Measurements from ENCODE around the gene FOXP4.

The FOXP4 gene

DNA sequence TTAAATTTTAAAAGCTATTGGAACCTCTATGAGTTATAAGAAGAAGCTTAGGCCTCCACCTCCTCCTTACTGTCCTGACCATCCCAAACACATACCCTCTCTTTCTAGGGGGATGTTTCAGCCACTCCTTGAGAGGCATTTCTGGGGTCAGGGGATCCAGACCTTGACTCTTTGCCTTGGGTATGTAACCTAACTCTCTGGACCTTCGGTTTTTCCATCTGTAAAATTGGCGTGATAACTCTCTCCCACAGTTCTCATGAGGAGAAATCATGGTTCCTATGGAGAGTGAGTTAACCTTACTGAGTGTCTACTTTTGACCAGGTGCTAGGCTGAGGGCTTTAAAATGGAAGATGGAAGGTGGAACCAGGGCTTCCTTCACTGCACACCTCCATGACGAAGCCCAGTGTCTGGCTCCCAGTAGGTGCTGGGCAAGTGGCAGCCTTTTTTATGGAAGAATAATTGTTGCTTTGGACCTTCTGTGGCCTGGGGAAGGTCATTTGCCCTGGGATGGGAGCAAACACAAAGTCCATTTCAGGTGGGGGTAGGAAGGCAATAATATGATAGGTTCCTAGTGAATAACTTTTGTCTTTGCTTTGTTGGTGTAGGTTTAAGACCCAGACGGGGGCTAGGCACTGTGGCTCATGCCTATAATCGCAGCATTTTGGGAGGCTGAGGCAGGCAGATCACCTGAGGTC, 18.4 kb downstream of the FOXP4 start:
- Histone ChIP-seq H3K9ac (ENCODE audit: low read length) (no peak overlapping the region), H3K4me3 (ENCODE audit: low read length) (no peak overlapping the region), H3K9me3 (ENCODE audit: control insufficient read depth, low read length) (no peaks in the 10 kb centered on the region), H3K4me1 (ENCODE audit: control insufficient read depth, insufficient read depth, low read length) (peaks cover 57% of the 10 kb centered on the region), H3K36me3 (ENCODE audit: control insufficient read depth, insufficient read depth, low read length) (peaks cover 16% of the 10 kb centered on the region), H3K27me3 (ENCODE audit: control insufficient read depth, insufficient read depth, low read length) (no peaks in the 10 kb centered on the region)

DNA sequence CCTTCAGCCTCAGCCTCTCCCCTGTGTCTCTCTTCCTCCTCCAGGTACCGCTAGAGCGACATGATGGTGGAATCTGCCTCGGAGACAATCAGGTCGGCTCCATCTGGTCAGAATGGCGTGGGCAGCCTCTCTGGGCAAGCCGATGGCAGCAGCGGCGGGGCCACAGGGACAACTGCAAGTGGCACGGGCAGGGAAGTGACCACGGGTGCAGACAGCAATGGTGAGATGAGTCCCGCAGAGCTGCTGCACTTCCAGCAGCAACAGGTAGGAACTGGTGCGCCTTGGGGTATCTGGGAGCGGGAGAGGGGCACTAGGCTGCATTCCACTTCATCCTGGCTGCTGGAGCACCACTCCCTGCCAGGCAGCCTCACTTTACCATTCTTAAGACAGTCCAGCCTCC, 19.5 kb downstream of the FOXP4 start:
- Histone ChIP-seq H3K4me3 (ENCODE audit: low read length) (no peak overlapping the region), H3K36me3 (ENCODE audit: control insufficient read depth, insufficient read depth, low read length) (peaks cover 16% of the 10 kb centered on the region), H3K4me1 (ENCODE audit: control insufficient read depth, insufficient read depth, low read length) (peaks cover 46% of the 10 kb centered on the region), H3K27me3 (ENCODE audit: control insufficient read depth, insufficient read depth, low read length) (no peaks in the 10 kb centered on the region), H3K9ac (ENCODE audit: low read length) (no peak overlapping the region), H3K9me3 (ENCODE audit: control insufficient read depth, low read length) (no peaks in the 10 kb centered on the region)

GRCh38 chr6:41566961-41567360, 20.8 kb downstream of the FOXP4 start:
- H3K4me1 ChIP-seq (ENCODE audit: control insufficient read depth, insufficient read depth, low read length): peaks cover 33% of the 10 kb centered on the region
- H3K27me3 ChIP-seq (ENCODE audit: control insufficient read depth, insufficient read depth, low read length): no peaks in the 10 kb centered on the region
- no peak overlapping the region for H3K4me3 ChIP-seq (ENCODE audit: low read length)
- H3K36me3 ChIP-seq (ENCODE audit: control insufficient read depth, insufficient read depth, low read length): peaks cover 16% of the 10 kb centered on the region
- H3K9me3 ChIP-seq (ENCODE audit: control insufficient read depth, low read length): no peaks in the 10 kb centered on the region
- no peak overlapping the region for H3K9ac ChIP-seq (ENCODE audit: low read length)

DNA sequence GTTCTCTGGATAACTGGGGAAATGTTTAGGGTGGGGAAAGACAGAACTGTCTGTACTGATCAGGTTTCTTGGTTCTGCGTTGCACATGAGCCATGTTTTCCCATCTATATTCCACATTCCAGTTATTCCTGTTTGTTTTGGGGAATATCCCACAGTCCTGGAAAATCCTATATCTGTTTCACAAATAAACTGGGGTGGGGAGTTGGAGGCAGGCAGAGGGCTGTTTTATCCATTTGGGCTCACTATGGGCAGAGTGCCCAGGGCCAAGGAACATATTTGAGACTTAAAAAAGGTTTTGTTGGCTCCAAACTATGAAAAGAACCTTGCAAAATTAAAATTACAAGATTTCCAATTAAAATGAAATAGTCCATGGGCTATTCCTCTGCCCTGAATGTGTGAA, 21.5 kb downstream of the FOXP4 start:
- peaks cover 16% of the 10 kb centered on the region for H3K36me3 ChIP-seq (ENCODE audit: control insufficient read depth, insufficient read depth, low read length)
- H3K9me3 ChIP-seq (ENCODE audit: control insufficient read depth, low read length): no peaks in the 10 kb centered on the region
- peaks cover 29% of the 10 kb centered on the region for H3K4me1 ChIP-seq (ENCODE audit: control insufficient read depth, insufficient read depth, low read length)
- no peak overlapping the region for H3K4me3 ChIP-seq (ENCODE audit: low read length)
- H3K9ac ChIP-seq (ENCODE audit: low read length): no peak overlapping the region
- no peaks in the 10 kb centered on the region for H3K27me3 ChIP-seq (ENCODE audit: control insufficient read depth, insufficient read depth, low read length)

GRCh38 chr6:41568202-41568584, 22.0 kb downstream of the FOXP4 start:
- Histone ChIP-seq H3K27me3 (ENCODE audit: control insufficient read depth, insufficient read depth, low read length) (no peaks in the 10 kb centered on the region), H3K9me3 (ENCODE audit: control insufficient read depth, low read length) (no peaks in the 10 kb centered on the region), H3K36me3 (ENCODE audit: control insufficient read depth, insufficient read depth, low read length) (peaks cover 18% of the 10 kb centered on the region), H3K4me1 (ENCODE audit: control insufficient read depth, insufficient read depth, low read length) (peaks cover 24% of the 10 kb centered on the region), H3K4me3 (ENCODE audit: low read length) (no peak overlapping the region), H3K9ac (ENCODE audit: low read length) (no peak overlapping the region)

- Histone ChIP-seq H3K36me3 (ENCODE audit: control insufficient read depth, insufficient read depth, low read length) (peaks cover 19% of the 10 kb centered on the region), H3K4me1 (ENCODE audit: control insufficient read depth, insufficient read depth, low read length) (peaks cover 21% of the 10 kb centered on the region), H3K9me3 (ENCODE audit: control insufficient read depth, low read length) (no peaks in the 10 kb centered on the region), H3K27me3 (ENCODE audit: control insufficient read depth, insufficient read depth, low read length) (no peaks in the 10 kb centered on the region), H3K4me3 (ENCODE audit: low read length) (no peak overlapping the region), H3K9ac (ENCODE audit: low read length) (peak overlapping the region; percentile 12)
These were observed 22.6 kb downstream of the FOXP4 start for GRCh38 chr6:41568585-41569384.

GRCh38 chr6:41570259-41570615, 24.1 kb downstream of the FOXP4 start:
- H3K4me3 ChIP-seq (ENCODE audit: low read length): no peak overlapping the region
- no peaks in the 10 kb centered on the region for H3K9me3 ChIP-seq (ENCODE audit: control insufficient read depth, low read length)
- peaks cover 21% of the 10 kb centered on the region for H3K4me1 ChIP-seq (ENCODE audit: control insufficient read depth, insufficient read depth, low read length)
- peaks cover 17% of the 10 kb centered on the region for H3K36me3 ChIP-seq (ENCODE audit: control insufficient read depth, insufficient read depth, low read length)
- H3K27me3 ChIP-seq (ENCODE audit: control insufficient read depth, insufficient read depth, low read length): no peaks in the 10 kb centered on the region
- H3K9ac ChIP-seq (ENCODE audit: low read length): no peak overlapping the region

- Histone ChIP-seq H3K4me1 (ENCODE audit: control insufficient read depth, insufficient read depth, low read length) (peaks cover 23% of the 10 kb centered on the region), H3K27me3 (ENCODE audit: control insufficient read depth, insufficient read depth, low read length) (no peaks in the 10 kb centered on the region), H3K9ac (ENCODE audit: low read length) (no peak overlapping the region), H3K4me3 (ENCODE audit: low read length) (no peak overlapping the region), H3K36me3 (ENCODE audit: control insufficient read depth, insufficient read depth, low read length) (peaks cover 12% of the 10 kb centered on the region), H3K9me3 (ENCODE audit: control insufficient read depth, low read length) (no peaks in the 10 kb centered on the region)
These were observed 25.0 kb downstream of the FOXP4 start for GRCh38 chr6:41571021-41571780.

DNA sequence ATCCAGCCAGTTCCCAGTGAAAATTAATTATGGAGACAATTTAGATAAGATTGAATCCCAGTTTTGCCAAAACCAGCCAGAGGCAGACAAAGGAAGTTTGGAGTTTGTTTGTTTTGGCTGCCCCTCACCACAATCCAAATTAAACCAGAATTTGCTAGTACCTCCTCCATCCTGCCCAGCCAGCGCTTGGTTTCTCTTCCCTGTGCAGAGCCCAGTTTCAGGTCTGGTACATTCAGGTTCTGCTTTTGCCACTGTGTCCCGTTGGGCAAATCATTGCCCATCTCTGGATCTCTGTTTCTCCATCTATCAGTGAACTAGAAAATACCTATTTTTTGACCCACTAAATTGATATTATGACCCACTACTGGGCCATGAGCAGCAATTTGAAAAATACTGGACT, 26.4 kb downstream of the FOXP4 start:
- no peaks in the 10 kb centered on the region for H3K9me3 ChIP-seq (ENCODE audit: control insufficient read depth, low read length)
- peaks cover 34% of the 10 kb centered on the region for H3K4me1 ChIP-seq (ENCODE audit: control insufficient read depth, insufficient read depth, low read length)
- no peaks in the 10 kb centered on the region for H3K27me3 ChIP-seq (ENCODE audit: control insufficient read depth, insufficient read depth, low read length)
- H3K4me3 ChIP-seq (ENCODE audit: low read length): no peak overlapping the region
- peaks cover 12% of the 10 kb centered on the region for H3K36me3 ChIP-seq (ENCODE audit: control insufficient read depth, insufficient read depth, low read length)
- H3K9ac ChIP-seq (ENCODE audit: low read length): no peak overlapping the region

GRCh38 chr6:41573276-41573675, 27.1 kb downstream of the FOXP4 start:
- H3K4me1 ChIP-seq (ENCODE audit: control insufficient read depth, insufficient read depth, low read length): peaks cover 34% of the 10 kb centered on the region

GRCh38 chr6:41573985-41574384, 27.8 kb downstream of the FOXP4 start:
- H3K36me3 ChIP-seq (ENCODE audit: control insufficient read depth, insufficient read depth, low read length): peaks cover 8% of the 10 kb centered on the region
- no peak overlapping the region for H3K4me3 ChIP-seq (ENCODE audit: low read length)

More at GRCh38 chr6:41573276-41573675, 27.1 kb downstream of the FOXP4 start:
- no peak overlapping the region for H3K4me3 ChIP-seq (ENCODE audit: low read length)
- no peaks in the 10 kb centered on the region for H3K27me3 ChIP-seq (ENCODE audit: control insufficient read depth, insufficient read depth, low read length)
- no peak overlapping the region for H3K9ac ChIP-seq (ENCODE audit: low read length)
- H3K36me3 ChIP-seq (ENCODE audit: control insufficient read depth, insufficient read depth, low read length): peaks cover 12% of the 10 kb centered on the region
- H3K9me3 ChIP-seq (ENCODE audit: control insufficient read depth, low read length): no peaks in the 10 kb centered on the region

GRCh38 chr6:41575598-41575997, 29.4 kb downstream of the FOXP4 start:
- Histone ChIP-seq H3K9ac (ENCODE audit: low read length) (no peak overlapping the region), H3K9me3 (ENCODE audit: control insufficient read depth, low read length) (no peaks in the 10 kb centered on the region), H3K4me1 (ENCODE audit: control insufficient read depth, insufficient read depth, low read length) (peaks cover 33% of the 10 kb centered on the region), H3K36me3 (ENCODE audit: control insufficient read depth, insufficient read depth, low read length) (peaks cover 5% of the 10 kb centered on the region), H3K27me3 (ENCODE audit: control insufficient read depth, insufficient read depth, low read length) (no peaks in the 10 kb centered on the region), H3K4me3 (ENCODE audit: low read length) (no peak overlapping the region)

More at GRCh38 chr6:41573985-41574384, 27.8 kb downstream of the FOXP4 start:
- Histone ChIP-seq H3K4me1 (ENCODE audit: control insufficient read depth, insufficient read depth, low read length) (peaks cover 33% of the 10 kb centered on the region), H3K27me3 (ENCODE audit: control insufficient read depth, insufficient read depth, low read length) (no peaks in the 10 kb centered on the region), H3K9ac (ENCODE audit: low read length) (no peak overlapping the region), H3K9me3 (ENCODE audit: control insufficient read depth, low read length) (no peaks in the 10 kb centered on the region)
